Activated T-cell treated with anti-CD3 and anti-CD28 coated beads, Interleukin-2, amount 50 U/mL, for 72 hours (primary cell): ENCODE data around the gene PSORS1C2. TPM values are rescaled to one million over a fixed set of nuclear protein-coding genes. Genes with fewer than 3 reads are reported as not detected.
A peak's percentile ranks its signal among the peaks of the same experiment; 100 is the strongest.

Experiments
- ATAC-seq, 2 donors: fragments of 150-1000 bp; cut with Tn5 transposase; replicated peaks in 1 of 2; 2 replicates each; pipeline ENCODE4 v1.10.0; 2021; ENCODE audit warnings: moderate library complexity in 2 of 2, mild to moderate bottlenecking in 1 of 2
- DNase-seq, 2 donors: peaks; one replicate each; pipeline ENCODE4 v3.0.0; 2021 to 2022; ENCODE audit warnings: mixed read lengths in 1 of 2
- H3K27ac Mint-ChIP-seq: one replicate; pipeline ENCODE4 v1.8.0; 2022; ENCODE audit warnings: mild to moderate bottlenecking, moderate library complexity, mixed read lengths
- H3K27me3 Mint-ChIP-seq: one replicate; pipeline ENCODE4 v1.8.0; 2022; ENCODE audit warnings: low read depth, mixed read lengths
- H3K36me3 Mint-ChIP-seq, 2 donors: one replicate each; pipeline ENCODE4 v1.8.0; 2022; ENCODE audit warnings: mixed read lengths in 2 of 2, mild to moderate bottlenecking in 1 of 2; ENCODE audit not compliant: insufficient read depth in 2 of 2
- H3K4me1 Mint-ChIP-seq: one replicate; pipeline ENCODE4 v1.8.0; 2022; ENCODE audit warnings: low read depth, mixed read lengths
- H3K4me3 Mint-ChIP-seq, 2 donors: one replicate each; pipeline ENCODE4 v1.8.0; 2022; ENCODE audit warnings: mild to moderate bottlenecking in 2 of 2, mixed read lengths in 2 of 2, moderate library complexity in 2 of 2
- H3K9me3 Mint-ChIP-seq, 2 donors: one replicate each; pipeline ENCODE4 v1.8.0; 2022; ENCODE audit warnings: mixed read lengths in 2 of 2
- total RNA-seq, 2 donors: library from RNA; stranded (reverse); gene quantifications; one replicate each; pipeline ENCODE4 v1.2.3, GENCODE V29; 2022

PSORS1C2 gene
- total RNA-seq, 2 donors from 2014 or later, result not detected

DNA sequence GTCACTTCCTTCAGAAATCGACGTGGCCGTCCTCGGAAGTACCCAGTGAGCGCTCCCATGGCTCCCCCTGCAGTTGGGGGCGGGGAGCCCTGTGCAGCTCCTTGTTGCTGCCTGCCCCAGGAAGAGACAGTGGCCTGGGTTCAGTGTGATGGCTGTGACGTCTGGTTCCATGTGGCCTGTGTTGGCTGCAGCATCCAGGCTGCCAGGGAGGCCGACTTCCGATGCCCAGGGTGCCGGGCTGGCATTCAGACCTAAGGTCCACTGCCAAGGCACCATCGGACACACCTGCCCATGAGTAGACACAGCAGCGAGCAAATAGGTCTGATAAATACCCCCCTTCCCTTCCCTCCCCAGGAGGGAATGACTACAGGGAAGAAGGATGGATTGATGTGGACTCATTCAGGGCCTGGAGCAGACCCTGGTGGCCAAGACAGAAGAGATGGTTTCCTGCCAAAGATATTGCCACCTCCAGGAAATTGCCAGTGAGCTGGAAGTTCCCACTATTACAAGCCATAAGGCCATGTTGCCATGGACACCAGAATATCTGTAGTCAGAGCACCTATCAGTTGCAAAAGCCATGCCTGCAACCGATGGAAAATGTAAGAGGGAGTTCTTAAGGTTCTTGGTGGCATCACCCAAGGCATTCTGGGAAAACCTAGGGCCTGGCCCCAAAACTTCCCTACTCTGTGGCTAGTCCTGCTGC is 23.7 kb upstream of the PSORS1C2 start:
- H3K4me3 Mint-ChIP-seq, result no peak overlapping the region
- ATAC-seq (no peak), DNase-seq (no peak)
- H3K4me1 Mint-ChIP-seq, result peaks cover 67% of the 10 kb centered on the region
- no peak overlapping the region for H3K27ac Mint-ChIP-seq
- no peaks in the 10 kb centered on the region for H3K27me3 Mint-ChIP-seq
- no peaks in the 10 kb centered on the region for H3K9me3 Mint-ChIP-seq
- peaks cover 10 to 34% of the 10 kb centered on the region in 2 donors for H3K36me3 Mint-ChIP-seq

DNA sequence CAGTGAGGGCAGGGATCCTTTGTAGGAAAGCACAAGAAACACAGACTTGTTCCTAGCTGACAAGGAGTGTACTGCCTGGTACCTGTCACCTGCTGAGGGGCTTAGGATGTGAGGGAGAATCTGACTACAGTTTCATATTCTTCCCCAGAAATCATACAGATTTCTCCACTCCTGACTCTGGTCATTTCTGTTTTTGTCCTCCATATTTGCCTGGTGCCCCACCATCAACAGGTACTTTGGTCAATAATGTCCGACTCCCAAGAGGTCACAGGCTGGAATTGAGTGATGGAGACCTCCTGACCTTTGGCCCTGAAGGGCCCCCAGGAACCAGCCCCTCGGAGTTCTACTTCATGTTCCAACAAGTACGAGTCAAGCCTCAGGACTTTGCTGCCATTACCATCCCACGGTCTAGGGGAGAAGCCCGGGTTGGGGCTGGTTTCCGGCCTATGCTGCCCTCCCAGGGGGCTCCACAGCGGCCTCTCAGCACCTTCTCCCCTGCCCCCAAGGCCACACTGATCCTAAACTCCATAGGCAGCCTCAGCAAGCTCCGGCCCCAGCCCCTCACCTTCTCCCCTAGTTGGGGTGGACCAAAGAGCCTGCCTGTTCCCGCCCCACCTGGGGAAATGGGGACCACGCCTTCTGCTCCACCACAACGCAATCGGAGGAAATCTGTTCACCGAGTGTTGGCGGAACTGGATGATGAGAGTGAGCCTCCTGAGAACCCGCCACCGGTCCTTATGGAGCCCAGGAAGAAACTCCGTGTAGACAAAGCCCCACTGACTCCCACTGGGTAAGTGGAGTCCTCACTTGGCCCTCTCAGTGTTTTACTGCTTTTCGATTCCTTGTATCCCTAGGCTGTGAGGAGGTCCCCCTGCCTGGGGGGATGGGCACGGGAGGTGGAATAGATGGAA is 22.6 kb upstream of the PSORS1C2 start:
- Mint-ChIP-seq H3K4me3 (peak overlapping the region in 1 of 2 donors; percentile 22), H3K27ac (no peak overlapping the region), H3K4me1 (peaks cover 79% of the 10 kb centered on the region), H3K9me3 (no peaks in the 10 kb centered on the region), H3K36me3 (peaks cover 10 to 34% of the 10 kb centered on the region in 2 donors), H3K27me3 (no peaks in the 10 kb centered on the region)
- no peak for DNase-seq
- no peak for ATAC-seq

DNA sequence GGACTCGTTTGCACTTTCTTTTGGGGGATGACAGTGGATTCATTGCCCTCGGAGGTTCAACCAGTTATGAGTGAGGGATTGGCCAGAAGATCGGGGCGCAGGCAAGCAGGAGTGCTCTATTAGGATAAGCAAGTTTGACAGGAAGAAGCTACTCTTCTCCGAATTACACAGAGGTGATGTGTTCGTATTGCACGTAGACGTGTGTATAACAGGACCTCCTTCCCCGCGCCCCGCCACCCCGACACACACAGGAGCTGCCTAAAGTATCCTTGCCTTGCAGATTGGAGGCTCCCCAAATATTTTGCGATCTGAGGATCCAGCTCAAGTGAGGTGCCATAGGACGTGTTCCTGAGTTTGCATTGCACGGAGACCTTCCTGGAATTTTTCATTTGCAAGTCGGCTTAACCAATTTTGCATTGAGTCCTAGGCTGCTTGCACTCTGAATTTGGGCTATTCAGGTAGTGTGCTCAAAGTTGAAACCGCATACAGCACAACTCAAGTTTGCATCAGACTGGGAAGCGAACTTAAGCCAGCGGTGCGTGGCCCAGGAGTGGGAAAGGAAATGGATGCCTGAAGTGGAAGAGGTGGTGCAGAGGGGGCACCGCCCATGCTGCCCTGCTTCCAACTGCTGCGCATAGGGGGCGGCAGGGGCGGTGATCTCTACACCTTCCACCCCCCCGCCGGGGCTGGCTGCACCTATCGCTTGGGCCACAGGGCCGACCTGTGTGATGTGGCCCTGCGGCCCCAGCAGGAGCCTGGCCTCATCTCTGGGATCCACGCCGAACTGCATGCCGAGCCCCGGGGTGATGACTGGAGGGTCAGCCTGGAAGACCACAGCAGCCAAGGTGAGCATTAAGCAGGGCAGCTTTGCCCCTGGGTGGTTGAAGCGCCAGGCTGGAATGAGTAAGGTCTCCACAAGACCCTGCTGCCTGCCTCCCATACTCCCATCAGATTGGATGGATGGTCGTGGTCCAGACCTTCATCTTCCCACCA is 20.3 kb upstream of the PSORS1C2 start:
- peak overlapping the region; percentile 78 to 98 for H3K4me3 Mint-ChIP-seq
- peaks cover 13 to 39% of the 10 kb centered on the region in 2 donors for H3K36me3 Mint-ChIP-seq
- peak overlapping the region; percentile 38 for H3K27ac Mint-ChIP-seq

DNA sequence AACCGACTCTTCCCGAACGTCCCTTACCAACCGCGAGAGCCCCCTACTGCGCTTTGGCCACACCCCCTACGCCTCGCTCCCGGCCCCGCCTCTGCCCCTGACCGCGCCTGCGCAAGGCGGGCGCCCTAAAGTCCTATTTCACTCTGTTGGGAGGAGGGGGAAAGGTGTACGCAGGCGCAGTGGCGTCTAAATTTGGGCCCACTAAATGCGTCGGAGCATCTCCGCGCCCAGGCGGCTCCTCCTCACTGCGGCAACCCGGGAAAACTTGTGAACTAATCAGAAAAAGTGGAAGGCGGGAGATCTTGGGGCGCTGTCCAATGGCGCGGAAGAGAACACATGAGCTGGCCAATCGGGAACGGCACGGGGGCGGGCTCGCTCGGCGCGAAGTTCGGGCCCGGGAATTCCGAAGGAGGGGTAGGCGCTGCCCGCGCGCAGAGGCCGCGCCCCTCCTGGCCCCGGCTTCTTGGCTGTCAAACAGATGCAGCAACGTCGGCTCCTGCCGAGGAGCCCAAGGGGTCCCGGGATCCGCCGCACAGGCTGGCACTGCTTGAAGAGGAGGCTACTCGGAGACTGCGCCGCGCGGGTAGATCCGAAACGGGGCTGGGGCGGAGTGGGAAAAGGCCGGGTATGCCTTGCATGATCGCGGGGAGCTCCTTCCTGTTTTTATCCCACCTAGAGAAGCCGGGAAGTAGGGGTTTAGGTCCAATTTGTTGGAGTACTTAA is 19.4 kb upstream of the PSORS1C2 start, which contains the start of gene TCF19:
TSS of gene TCF19 (plus strand) at position 450 of the 723 bp plus-strand sequence. CDS start 881 bp downstream, outside the sequence.
- Mint-ChIP-seq H3K4me3 (peak within 1 kb of the TSS; percentile 78 to 98), H3K4me1 (peaks cover 61% of the 10 kb centered on the region), H3K27me3 (no peaks in the 10 kb centered on the region), H3K27ac (peak within 1 kb of the TSS; percentile 85), H3K9me3 (no peaks in the 10 kb centered on the region), H3K36me3 (peaks cover 13 to 37% of the 10 kb centered on the region in 2 donors)
- peak; percentile 92 to 93 for ATAC-seq
- peak; percentile 99 for DNase-seq

More for the DNA sequence above, 20.3 kb upstream of the PSORS1C2 start:
- H3K4me1 Mint-ChIP-seq, result peaks cover 70% of the 10 kb centered on the region
- ATAC-seq, result peak; percentile 10 to 24
- peak; percentile 34 to 39 for DNase-seq
- H3K27me3 Mint-ChIP-seq, result no peaks in the 10 kb centered on the region
- H3K9me3 Mint-ChIP-seq, result no peaks in the 10 kb centered on the region

DNA sequence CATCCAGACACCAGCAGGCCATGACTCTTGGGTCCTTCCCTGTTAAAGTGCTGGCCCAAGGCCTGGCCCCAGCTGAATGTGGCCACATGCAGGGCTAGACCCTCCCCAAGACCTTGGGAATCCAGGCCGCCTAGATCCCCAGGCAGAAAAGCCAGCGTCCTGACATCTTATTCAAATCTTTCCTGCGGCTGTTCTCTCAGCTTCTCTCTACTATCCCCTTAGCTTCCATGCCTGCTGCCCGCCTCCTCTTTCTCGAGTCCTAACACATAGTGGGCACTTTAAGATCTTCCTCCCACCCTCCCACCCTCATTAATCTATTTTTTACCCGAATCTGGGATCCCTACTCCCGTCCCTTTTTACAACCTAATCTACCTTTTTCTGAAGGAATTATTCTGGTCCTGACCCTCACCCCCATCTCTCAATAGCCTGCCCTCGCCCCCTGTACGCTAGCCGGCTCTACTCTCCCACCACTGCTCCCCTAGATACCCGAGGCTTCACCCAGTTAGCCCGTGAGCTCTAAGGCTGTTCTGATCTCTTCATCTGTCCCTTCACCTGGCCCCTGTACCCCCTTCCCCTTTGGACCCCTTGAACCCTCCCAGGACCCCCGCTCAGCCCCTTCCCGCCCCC is 18.8 kb upstream of the PSORS1C2 start, which contains the start of gene CCHCR1:
TSS of gene CCHCR1 (minus strand) at position 290 of the 627 bp plus-strand sequence. CDS start at position 88, 202 bp downstream.
- peaks cover 55% of the 10 kb centered on the region for H3K4me1 Mint-ChIP-seq
- DNase-seq (no peak), ATAC-seq (peak in 1 of 2 donors; percentile 43)
- H3K27ac Mint-ChIP-seq, result peak within 1 kb of the TSS; percentile 85
- H3K36me3 Mint-ChIP-seq, result peaks cover 9 to 30% of the 10 kb centered on the region in 2 donors
- no peaks in the 10 kb centered on the region for H3K27me3 Mint-ChIP-seq
- no peaks in the 10 kb centered on the region for H3K9me3 Mint-ChIP-seq
- peak within 1 kb of the TSS; percentile 78 to 98 for H3K4me3 Mint-ChIP-seq

DNA sequence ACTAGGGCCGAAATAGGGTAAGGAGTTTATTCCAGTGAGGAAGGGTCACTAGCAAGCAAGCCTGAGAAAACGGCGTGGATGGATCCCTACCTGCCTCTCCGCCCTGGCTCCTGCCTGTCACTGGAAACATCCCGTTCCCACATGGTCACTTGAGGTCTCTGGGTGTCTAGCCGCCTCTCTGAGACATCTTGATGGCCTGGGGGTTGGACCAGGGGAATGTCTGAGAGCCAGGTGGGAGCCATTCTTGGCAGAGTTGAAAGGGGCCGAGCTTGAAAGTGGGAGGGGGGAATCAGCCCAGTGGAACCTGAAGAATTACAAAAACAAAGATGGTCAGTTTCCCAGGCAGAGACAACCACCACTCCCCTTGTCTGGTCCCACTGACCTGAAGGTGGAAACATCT is 17.8 kb upstream of the PSORS1C2 start:
- Mint-ChIP-seq H3K9me3 (no peaks in the 10 kb centered on the region), H3K27ac (no peak overlapping the region), H3K4me3 (peak overlapping the region; percentile 78 to 98), H3K27me3 (no peaks in the 10 kb centered on the region), H3K4me1 (peaks cover 45% of the 10 kb centered on the region), H3K36me3 (peaks cover 8 to 23% of the 10 kb centered on the region in 2 donors)
- ATAC-seq (no peak), DNase-seq (no peak)

DNA sequence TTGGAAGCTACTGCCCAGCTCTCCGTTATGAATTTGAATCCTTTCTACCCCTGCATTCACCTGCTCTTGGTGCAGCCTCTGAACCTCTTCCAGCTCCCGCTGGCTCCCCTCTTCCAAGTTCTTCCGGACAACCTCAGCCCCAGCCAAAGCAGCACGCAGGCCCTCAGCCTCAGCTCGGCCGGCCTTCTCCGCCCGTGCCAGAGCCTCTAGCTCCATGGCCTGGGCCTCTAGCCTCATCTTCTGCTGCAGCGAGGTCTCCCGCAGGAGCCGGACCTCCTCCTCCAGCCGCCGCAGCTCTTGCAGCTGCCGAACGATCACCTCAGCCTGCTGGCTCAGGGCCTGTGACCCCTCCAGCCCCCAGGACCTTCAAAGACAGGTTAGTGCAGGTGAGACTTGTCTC is 15.6 kb upstream of the PSORS1C2 start:
- no peaks in the 10 kb centered on the region for H3K9me3 Mint-ChIP-seq
- H3K36me3 Mint-ChIP-seq, result peaks cover 8 to 18% of the 10 kb centered on the region in 2 donors
- peaks cover 24% of the 10 kb centered on the region for H3K4me1 Mint-ChIP-seq
- no peak overlapping the region for H3K4me3 Mint-ChIP-seq
- no peaks in the 10 kb centered on the region for H3K27me3 Mint-ChIP-seq
- H3K27ac Mint-ChIP-seq, result no peak overlapping the region
- ATAC-seq (no peak), DNase-seq (no peak)

DNA sequence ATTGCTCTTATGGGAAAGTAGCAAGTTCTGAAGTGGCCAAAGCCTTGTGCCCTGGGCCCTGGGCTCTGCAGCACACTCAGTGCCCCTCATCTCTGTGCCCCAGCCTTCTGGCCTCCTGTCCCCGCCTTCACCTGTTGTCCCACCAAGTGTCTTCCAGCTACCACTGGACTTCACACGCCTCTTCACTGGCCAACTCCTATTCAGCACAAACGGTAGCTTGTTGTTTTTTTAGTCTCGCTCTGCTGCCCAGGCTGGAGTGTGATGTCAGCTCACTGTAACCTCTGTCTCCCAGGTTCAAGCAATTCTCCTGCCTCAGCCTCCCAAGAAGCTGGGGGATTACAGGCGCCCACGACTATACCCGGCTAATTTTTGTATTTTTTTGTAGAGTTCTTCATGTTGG is 13.9 kb upstream of the PSORS1C2 start:
- Mint-ChIP-seq H3K9me3 (no peaks in the 10 kb centered on the region), H3K27me3 (no peaks in the 10 kb centered on the region), H3K4me3 (no peak overlapping the region), H3K36me3 (peaks cover 4 to 8% of the 10 kb centered on the region in 2 donors), H3K27ac (no peak overlapping the region), H3K4me1 (peaks cover 17% of the 10 kb centered on the region)
- no peak for ATAC-seq
- no peak for DNase-seq

DNA sequence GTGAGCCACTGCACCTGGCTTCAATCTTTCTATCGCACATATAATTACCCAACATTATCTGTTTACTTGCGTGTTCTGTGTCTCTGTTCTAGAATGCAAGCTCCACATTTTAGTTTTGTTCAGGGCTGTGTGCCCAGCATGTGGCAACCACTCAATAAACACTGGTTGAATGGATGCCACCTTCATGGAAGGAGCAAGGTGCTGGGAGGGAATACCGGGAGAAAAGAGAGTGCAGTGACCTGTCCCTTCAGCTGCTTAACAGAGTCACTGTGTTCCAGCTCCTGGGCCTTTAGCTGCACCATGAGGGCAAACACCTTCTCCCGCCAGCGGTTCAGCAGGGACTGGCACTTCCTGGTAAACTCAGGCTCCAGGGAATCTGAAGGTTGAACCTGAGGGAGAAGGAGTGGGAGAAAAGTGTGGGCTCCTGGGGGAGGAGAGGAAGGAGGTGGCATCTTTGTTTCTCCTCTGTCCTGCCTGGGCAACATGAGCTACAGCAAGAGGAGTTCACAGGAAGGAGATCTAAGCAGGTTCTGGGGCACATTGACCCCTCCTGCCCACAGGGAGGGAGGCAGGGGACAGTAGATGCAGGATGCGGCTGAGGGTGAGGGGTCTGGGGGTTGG is 11.1 kb upstream of the PSORS1C2 start:
- Mint-ChIP-seq H3K36me3 (peaks cover 4 to 5% of the 10 kb centered on the region in 2 donors), H3K4me1 (no peaks in the 10 kb centered on the region), H3K27ac (no peak overlapping the region), H3K9me3 (no peaks in the 10 kb centered on the region), H3K27me3 (no peaks in the 10 kb centered on the region), H3K4me3 (no peak overlapping the region)
- ATAC-seq, result no peak
- DNase-seq, result no peak

DNA sequence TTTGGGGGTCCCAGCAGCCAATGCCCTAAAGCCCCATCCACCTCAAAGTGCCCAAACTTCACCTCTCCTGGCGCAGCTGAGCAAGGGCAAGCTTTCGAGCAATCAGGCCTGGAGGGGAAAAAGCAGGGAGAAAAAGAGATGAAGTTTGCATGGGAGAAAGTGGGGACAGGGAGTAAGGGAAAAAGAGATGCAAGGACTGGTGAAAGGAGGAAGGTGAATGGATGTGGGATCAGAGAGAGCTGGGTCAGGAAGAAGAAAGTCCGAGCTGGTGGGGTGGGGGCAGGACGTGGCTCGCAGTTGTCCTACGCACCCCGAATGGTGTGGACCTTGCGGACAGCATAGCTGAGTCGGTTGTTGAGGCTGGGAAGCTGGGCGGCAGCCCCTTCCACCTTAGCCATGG is 6.5 kb upstream of the PSORS1C2 start:
- Mint-ChIP-seq H3K4me3 (no peak overlapping the region), H3K27ac (no peak overlapping the region), H3K9me3 (no peaks in the 10 kb centered on the region), H3K36me3 (peaks cover 2 to 3% of the 10 kb centered on the region in 2 donors), H3K4me1 (no peaks in the 10 kb centered on the region), H3K27me3 (no peaks in the 10 kb centered on the region)
- ATAC-seq, result no peak
- DNase-seq, result no peak

DNA sequence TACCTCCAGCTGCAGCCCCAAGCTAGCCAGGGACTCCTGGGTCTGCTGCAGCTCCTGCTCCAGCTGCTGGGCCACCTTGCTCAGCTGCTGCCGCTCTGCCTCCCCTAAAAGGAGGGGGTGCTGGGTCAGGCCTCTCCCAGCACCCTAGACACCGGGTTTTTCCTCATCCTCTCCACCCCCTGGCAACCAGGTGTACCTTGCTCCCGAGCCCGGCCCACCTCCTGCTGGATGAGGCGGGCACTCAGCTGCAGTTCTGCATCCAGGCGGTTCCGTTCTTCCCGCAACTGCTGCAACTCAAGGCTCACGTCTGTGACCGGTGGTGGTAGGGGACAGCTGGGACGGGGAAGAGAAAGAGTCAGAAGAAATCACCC is 6.1 kb upstream of the PSORS1C2 start:
- no peaks in the 10 kb centered on the region for H3K9me3 Mint-ChIP-seq
- no peaks in the 10 kb centered on the region for H3K4me1 Mint-ChIP-seq
- H3K36me3 Mint-ChIP-seq, result peaks cover 2 to 3% of the 10 kb centered on the region in 2 donors

More for the DNA sequence above, 6.1 kb upstream of the PSORS1C2 start:
- Mint-ChIP-seq H3K27ac (no peak overlapping the region), H3K27me3 (no peaks in the 10 kb centered on the region), H3K4me3 (no peak overlapping the region)
- DNase-seq (no peak), ATAC-seq (no peak)
